Suprapubic skin (tissue), 4 donors: ENCODE data around the gene RAB3A. TPM values are rescaled to one million over a fixed set of nuclear protein-coding genes. Genes with fewer than 3 reads are reported as not detected.

Source experiments
- DNase-seq, 2 donors: peaks; one replicate each; pipeline ENCODE4 v3.0.0-alpha.2; 2019; ENCODE audit warnings: low spot score in 2 of 2
- H3K27ac ChIP-seq: fragments of 200-600 bp; sonication (generic); one replicate; pipeline ENCODE4 v1.5.1; 2019
- H3K27me3 ChIP-seq: fragments of 200-600 bp; sonication (generic); one replicate; pipeline ENCODE4 v1.5.1; 2019
- H3K36me3 ChIP-seq: fragments of 200-600 bp; sonication (generic); one replicate; pipeline ENCODE4 v1.5.1; 2019
- H3K4me1 ChIP-seq: fragments of 200-600 bp; sonication (generic); one replicate; pipeline ENCODE4 v1.5.1; 2019
- H3K4me3 ChIP-seq: fragments of 200-600 bp; sonication (generic); one replicate; pipeline ENCODE4 v1.5.1; 2019; ENCODE audit warnings: mild to moderate bottlenecking
- H3K9me3 ChIP-seq: fragments of 200-600 bp; sonication (generic); one replicate; pipeline ENCODE4 v1.5.1; 2019
- CTCF ChIP-seq, 2 donors: fragments of 200-600 bp in 1 of 2; fragments of 450-650 bp in 1 of 2; sonication (generic) in 1 of 2; IDR thresholded peaks; one replicate each; pipeline ENCODE4 v1.5.1; 2016 to 2019; ENCODE audit warnings: antibody characterized with exemption in 2 of 2, mild to moderate bottlenecking in 1 of 2, moderate library complexity in 1 of 2
- EP300 ChIP-seq: sonication (generic); formaldehyde crosslinking; IDR thresholded peaks from one replicate; pipeline ENCODE4 v1.6.1; 2017; ENCODE audit warnings: antibody characterized with exemption
- POLR2A ChIP-seq, 2 donors: fragments of 450-650 bp; IDR thresholded peaks; one replicate each; pipeline ENCODE4 v1.6.1; 2017; ENCODE audit warnings: antibody characterized with exemption in 2 of 2, mild to moderate bottlenecking in 2 of 2, moderate library complexity in 2 of 2
- POLR2AphosphoS5 ChIP-seq, 3 donors: sonication (generic); formaldehyde crosslinking; IDR thresholded peaks; one replicate each; pipeline ENCODE4 v1.6.1; 2017; ENCODE audit warnings: antibody characterized with exemption in 3 of 3
- WGBS: methylation state at CpG from one replicate; pipeline ENCODE4 v1.1.5; 2018; 5-methylcytosine and 5-hydroxymethylcytosine counted together
- total RNA-seq, 4 donors: library from RNA; depleted of rRNA; stranded (reverse); fragments of >200 nt; gene quantifications; one replicate each; pipeline ENCODE4 v1.1.0, GENCODE V29; 2016

Gene RAB3A
- total RNA-seq, 4 donors from 2014 or later: 1.9 to 5.3 (median 1.9) TPM

- Histone ChIP-seq H3K9me3 (no peaks in the 10 kb centered on the region), H3K27me3 (peaks cover 81% of the 10 kb centered on the region), H3K4me1 (peaks cover 8% of the 10 kb centered on the region), H3K27ac (no peak overlapping the region), H3K4me3 (no peak overlapping the region), H3K36me3 (no peaks in the 10 kb centered on the region)
- DNase-seq: no peak
- 19% methylated on average over 4 of the region's 4 CpGs for WGBS
- TF ChIP-seq CTCF (IDR thresholded peaks at IDR 0.05): no peak
- no peak for TF ChIP-seq POLR2A (IDR thresholded peaks at IDR 0.05)
- TF ChIP-seq POLR2AphosphoS5 (IDR thresholded peaks at IDR 0.05): no peak
- no peak for TF ChIP-seq EP300
Measured at GRCh38 chr19:18231775-18232174, 27.9 kb upstream of the RAB3A start.

- no peak for DNase-seq
- no peak overlapping the region for H3K4me3 ChIP-seq
- H3K27me3 ChIP-seq: peaks cover 81% of the 10 kb centered on the region
- H3K9me3 ChIP-seq: no peaks in the 10 kb centered on the region
- no peaks in the 10 kb centered on the region for H3K36me3 ChIP-seq
- H3K27ac ChIP-seq: no peak overlapping the region
- H3K4me1 ChIP-seq: peaks cover 9% of the 10 kb centered on the region
- TF ChIP-seq POLR2AphosphoS5 (IDR thresholded peaks at IDR 0.05) (no peak), CTCF (IDR thresholded peaks at IDR 0.05) (no peak), EP300 (no peak), POLR2A (IDR thresholded peaks at IDR 0.05) (no peak)
- WGBS: 64% methylated on average over 15 of the region's 18 CpGs
Measured at GRCh38 chr19:18230941-18231734, 27.3 kb upstream of the RAB3A start.

- TF ChIP-seq POLR2AphosphoS5 (IDR thresholded peaks at IDR 0.05): no peak
- TF ChIP-seq CTCF (IDR thresholded peaks at IDR 0.05): no peak
- TF ChIP-seq EP300: no peak
- TF ChIP-seq POLR2A (IDR thresholded peaks at IDR 0.05): no peak
- Histone ChIP-seq H3K27me3 (peaks cover 84% of the 10 kb centered on the region), H3K36me3 (no peaks in the 10 kb centered on the region), H3K4me1 (peaks cover 22% of the 10 kb centered on the region), H3K9me3 (no peaks in the 10 kb centered on the region), H3K4me3 (no peak overlapping the region), H3K27ac (no peak overlapping the region)
- WGBS: 85% methylated on average over 4 of the region's 4 CpGs
- no peak for DNase-seq
Measured at GRCh38 chr19:18229915-18230314, 26.1 kb upstream of the RAB3A start.

- no peak for TF ChIP-seq POLR2AphosphoS5 (IDR thresholded peaks at IDR 0.05)
- TF ChIP-seq CTCF (IDR thresholded peaks at IDR 0.05): no peak
- no peak for TF ChIP-seq POLR2A (IDR thresholded peaks at IDR 0.05)
- TF ChIP-seq EP300: no peak
- DNase-seq: no peak
- peaks cover 85% of the 10 kb centered on the region for H3K27me3 ChIP-seq
- no peaks in the 10 kb centered on the region for H3K9me3 ChIP-seq
- H3K4me1 ChIP-seq: peaks cover 26% of the 10 kb centered on the region
- H3K27ac ChIP-seq: no peak overlapping the region
- no peaks in the 10 kb centered on the region for H3K36me3 ChIP-seq
- 78% methylated on average over 5 of the region's 5 CpGs for WGBS
- no peak overlapping the region for H3K4me3 ChIP-seq
Measured at GRCh38 chr19:18229474-18229873, 25.6 kb upstream of the RAB3A start.

- no peak overlapping the region for H3K4me3 ChIP-seq
- no peak overlapping the region for H3K27ac ChIP-seq
- WGBS: 78% methylated on average over 6 of the region's 6 CpGs
- no peak for DNase-seq
- peaks cover 68% of the 10 kb centered on the region for H3K27me3 ChIP-seq
- no peak for TF ChIP-seq POLR2AphosphoS5 (IDR thresholded peaks at IDR 0.05)
- no peak for TF ChIP-seq CTCF (IDR thresholded peaks at IDR 0.05)
- TF ChIP-seq EP300: no peak
- TF ChIP-seq POLR2A (IDR thresholded peaks at IDR 0.05): no peak
- no peaks in the 10 kb centered on the region for H3K36me3 ChIP-seq
- peaks cover 32% of the 10 kb centered on the region for H3K4me1 ChIP-seq
- no peaks in the 10 kb centered on the region for H3K9me3 ChIP-seq
Measured at GRCh38 chr19:18227781-18228271, 24.0 kb upstream of the RAB3A start.
